Measurements from ENCODE around the gene ANKLE2. TPM values are rescaled to one million over a fixed set of nuclear protein-coding genes. Genes with fewer than 3 reads are reported as not detected.

The ANKLE2 gene
- total RNA-seq, 1 donor from 2014 or later = 59.1 TPM

GRCh38 chr12:132718644-132719043 lies 43.0 kb downstream of the ANKLE2 start:
- Mint-ChIP-seq H3K9me3 (no peaks in the 10 kb centered on the region), H3K27me3 (ENCODE audit: insufficient read depth, low read depth) (peaks cover 7% of the 10 kb centered on the region), H3K4me3 (no peak overlapping the region), H3K27ac (no peak overlapping the region), H3K4me1 (no peaks in the 10 kb centered on the region), H3K36me3 (peaks cover 20% of the 10 kb centered on the region)
- Histone ChIP-seq H3K4me2 (no peak overlapping the region), H3K79me2 (ENCODE audit: low read depth) (peaks cover 9% of the 10 kb centered on the region), H3K27me3 (no peaks in the 10 kb centered on the region), H3F3A (ENCODE audit: low read depth) (no peaks in the 10 kb centered on the region), H3K4me1 (no peaks in the 10 kb centered on the region), H3K4me3 (no peak overlapping the region), H3K27ac (no peak overlapping the region), H4K20me1 (ENCODE audit: low read depth) (peaks cover 8% of the 10 kb centered on the region), H2AFZ (replicated peaks) (no peak overlapping the region), H3K9ac (no peak overlapping the region), H3K9me3 (ENCODE audit: low read depth) (no peaks in the 10 kb centered on the region), H3K36me3 (no peaks in the 10 kb centered on the region)
- TF ChIP-seq EZH2 (IDR thresholded peaks at IDR 0.05) = no peak
- TF ChIP-seq CTCF (IDR thresholded peaks at IDR 0.05) = no peak
- no peak for TF ChIP-seq EZH2phosphoT487 (IDR thresholded peaks at IDR 0.05)
- DNase-seq (ENCODE audit: low spot score) = no peak

- Histone ChIP-seq H3K4me3 (no peak overlapping the region), H3F3A (ENCODE audit: low read depth) (no peaks in the 10 kb centered on the region), H3K4me1 (no peaks in the 10 kb centered on the region), H3K9me3 (ENCODE audit: low read depth) (no peaks in the 10 kb centered on the region), H2AFZ (replicated peaks) (no peak overlapping the region), H3K27me3 (no peaks in the 10 kb centered on the region), H3K4me2 (no peak overlapping the region), H4K20me1 (ENCODE audit: low read depth) (peaks cover 11% of the 10 kb centered on the region), H3K9ac (no peak overlapping the region), H3K27ac (no peak overlapping the region), H3K36me3 (no peaks in the 10 kb centered on the region), H3K79me2 (ENCODE audit: low read depth) (peaks cover 18% of the 10 kb centered on the region)
- Mint-ChIP-seq H3K27me3 (ENCODE audit: insufficient read depth, low read depth) (peaks cover 4% of the 10 kb centered on the region), H3K4me1 (no peaks in the 10 kb centered on the region), H3K4me3 (no peak overlapping the region), H3K36me3 (peaks cover 20% of the 10 kb centered on the region), H3K27ac (no peak overlapping the region), H3K9me3 (no peaks in the 10 kb centered on the region)
- TF ChIP-seq EZH2phosphoT487 (IDR thresholded peaks at IDR 0.05) = no peak
- no peak for DNase-seq (ENCODE audit: low spot score)
These were observed 43.9 kb downstream of the ANKLE2 start for GRCh38 chr12:132717531-132718387.

- no peaks in the 10 kb centered on the region for H3K36me3 ChIP-seq
These were observed 44.6 kb downstream of the ANKLE2 start for GRCh38 chr12:132717011-132717410.

More at GRCh38 chr12:132717011-132717410, 44.6 kb downstream of the ANKLE2 start:
- Histone ChIP-seq H3K9me3 (ENCODE audit: low read depth) (no peaks in the 10 kb centered on the region), H3F3A (ENCODE audit: low read depth) (no peaks in the 10 kb centered on the region), H3K9ac (no peak overlapping the region), H3K4me2 (no peak overlapping the region), H2AFZ (replicated peaks) (no peak overlapping the region), H3K4me1 (no peaks in the 10 kb centered on the region), H4K20me1 (ENCODE audit: low read depth) (peaks cover 18% of the 10 kb centered on the region), H3K27me3 (no peaks in the 10 kb centered on the region), H3K4me3 (no peak overlapping the region), H3K79me2 (ENCODE audit: low read depth) (peaks cover 26% of the 10 kb centered on the region), H3K27ac (no peak overlapping the region)
- no peak overlapping the region for H3K4me3 Mint-ChIP-seq
- peaks cover 18% of the 10 kb centered on the region for H3K36me3 Mint-ChIP-seq
- H3K4me1 Mint-ChIP-seq = peaks cover 3% of the 10 kb centered on the region
- peaks cover 4% of the 10 kb centered on the region for H3K27me3 Mint-ChIP-seq (ENCODE audit: insufficient read depth, low read depth)
- TF ChIP-seq CTCF (IDR thresholded peaks at IDR 0.05) (no peak), EZH2phosphoT487 (IDR thresholded peaks at IDR 0.05) (no peak), EZH2 (IDR thresholded peaks at IDR 0.05) (no peak)
- no peaks in the 10 kb centered on the region for H3K9me3 Mint-ChIP-seq
- no peak for DNase-seq (ENCODE audit: low spot score)
- H3K27ac Mint-ChIP-seq = no peak overlapping the region
